Activated CD4-positive, alpha-beta T cell treated with anti-CD3 and anti-CD28 coated beads, Interleukin-2, amount 10 ng/mL, durations not matched to agents 7 days and 5 days (primary cell): ENCODE measurements around the gene LGALS3BP. TPM values are rescaled to one million over a fixed set of nuclear protein-coding genes. Genes with fewer than 3 reads are reported as not detected.
A peak's percentile ranks its signal among the peaks of the same experiment; 100 is the strongest.

Source experiments
- CTCF ChIA-PET: fragments of 350-600 bp; sonication (Branson Sonifier 250); formaldehyde crosslinking; loops from one replicate; lab custom pipeline; 2021; ENCODE audit warnings: antibody characterized with exemption; lab: Charles Lee
- POLR2A ChIA-PET: fragments of 350-600 bp; sonication (Branson Sonifier 250); formaldehyde crosslinking; loops from one replicate; lab custom pipeline; 2021; ENCODE audit warnings: antibody characterized with exemption; lab: Charles Lee
- DNase-seq: peaks from one replicate; pipeline ENCODE4 v3.0.0-alpha.2; 2020
- H3K27ac Mint-ChIP-seq: one replicate; pipeline ENCODE4 v1.8.0; 2021; ENCODE audit warnings: mild to moderate bottlenecking, moderate library complexity, mixed read lengths
- H3K27me3 Mint-ChIP-seq: one replicate; pipeline ENCODE4 v1.8.0; 2021; ENCODE audit warnings: mixed read lengths
- H3K36me3 Mint-ChIP-seq: one replicate; pipeline ENCODE4 v1.8.0; 2021; ENCODE audit warnings: low read depth, mixed read lengths
- H3K4me1 Mint-ChIP-seq: one replicate; pipeline ENCODE4 v1.8.0; 2021; ENCODE audit warnings: mixed read lengths
- H3K4me3 Mint-ChIP-seq: one replicate; pipeline ENCODE4 v1.8.0; 2021; ENCODE audit warnings: mild to moderate bottlenecking, moderate library complexity, mixed read lengths
- H3K9me3 Mint-ChIP-seq: one replicate; pipeline ENCODE4 v1.8.0; 2021; ENCODE audit warnings: mixed read lengths
- total RNA-seq, 2 experiments: library from RNA; stranded (reverse); gene quantifications; one replicate each; pipeline ENCODE4 v1.2.3, GENCODE V29; 2021

LGALS3BP gene
- total RNA-seq, 2 experiments from 2014 or later, result 269 to 284 TPM

- H3K4me3 Mint-ChIP-seq, result peak overlapping the region; percentile 32
- H3K27me3 Mint-ChIP-seq, result peaks cover 26% of the 10 kb centered on the region
- CTCF ChIA-PET, result interaction anchor here (0.6 kb wide), 1 partner anchor 977 kb away, joined by 3 read pairs; no protein-coding TSS in a partner anchor
- no peaks in the 10 kb centered on the region for H3K36me3 Mint-ChIP-seq
- peak overlapping the region; percentile 57 for H3K27ac Mint-ChIP-seq
- peaks cover 17% of the 10 kb centered on the region for H3K4me1 Mint-ChIP-seq
- no peak for DNase-seq
- no peaks in the 10 kb centered on the region for H3K9me3 Mint-ChIP-seq
- POLR2A ChIA-PET, result interaction anchor here (0.5 kb wide), 1 partner anchor 54 kb away, joined by 3 read pairs; no protein-coding TSS in a partner anchor
Measured at GRCh38 chr17:78925662-78926555, 53.8 kb downstream of the LGALS3BP start.

DNA sequence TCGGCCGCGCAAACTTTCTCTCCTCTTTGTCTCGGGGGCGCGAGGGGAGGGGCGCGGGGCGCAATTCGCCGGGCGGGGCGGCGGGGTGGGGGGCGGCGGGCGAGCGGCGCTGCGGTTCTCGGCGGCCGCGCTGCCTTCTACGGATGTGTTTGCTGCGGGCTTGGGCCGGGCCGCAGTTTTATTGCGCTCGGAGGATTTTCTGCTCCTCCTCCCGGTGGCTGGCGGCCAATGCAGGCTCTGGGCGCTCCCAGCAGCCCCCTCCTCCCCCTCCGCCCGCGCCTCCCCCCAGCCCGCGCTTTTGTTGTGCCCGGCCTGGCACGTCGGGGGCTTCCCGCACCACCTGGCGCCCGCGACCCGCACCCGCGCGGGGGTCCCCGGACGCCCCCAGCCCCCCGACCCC lies 54.5 kb downstream of the LGALS3BP start, which contains the start of gene TIMP2:
TIMP2 (minus strand) TSS at position 154 of the 400 bp plus-strand sequence. CDS start 299 bp downstream, outside the sequence.
- ChIA-PET POLR2A (interaction anchor here (0.5 kb wide), 1 partner anchor 55 kb away, joined by 3 read pairs; no protein-coding TSS in a partner anchor), CTCF (no interaction called here)
- peaks cover 17% of the 10 kb centered on the region for H3K4me1 Mint-ChIP-seq
- H3K4me3 Mint-ChIP-seq, result peak within 1 kb of the TSS; percentile 66
- no peaks in the 10 kb centered on the region for H3K9me3 Mint-ChIP-seq
- peaks cover 26% of the 10 kb centered on the region for H3K27me3 Mint-ChIP-seq
- no peaks in the 10 kb centered on the region for H3K36me3 Mint-ChIP-seq
- peak within 1 kb of the TSS; percentile 57 for H3K27ac Mint-ChIP-seq
- peak; percentile 71 for DNase-seq

GRCh38 chr17:78924481-78925151 lies 55.1 kb downstream of the LGALS3BP start:
- Mint-ChIP-seq H3K4me3 (peak overlapping the region; percentile 66), H3K9me3 (no peaks in the 10 kb centered on the region), H3K27me3 (peaks cover 26% of the 10 kb centered on the region), H3K4me1 (peaks cover 17% of the 10 kb centered on the region), H3K27ac (no peak overlapping the region), H3K36me3 (no peaks in the 10 kb centered on the region)
- DNase-seq, result no peak
- CTCF ChIA-PET, result no interaction called here
- POLR2A ChIA-PET, result no interaction called here

GRCh38 chr17:78923660-78924453 lies 55.9 kb downstream of the LGALS3BP start:
- H3K9me3 Mint-ChIP-seq, result no peaks in the 10 kb centered on the region
- ChIA-PET CTCF (interaction anchor here (1.0 kb wide), 1 partner anchor 25 kb away, joined by 3 read pairs; no protein-coding TSS in a partner anchor), POLR2A (no interaction called here)
- DNase-seq, result peak; percentile 69
- no peaks in the 10 kb centered on the region for H3K36me3 Mint-ChIP-seq
- H3K4me3 Mint-ChIP-seq, result peak overlapping the region; percentile 66
- peak overlapping the region; percentile 32 for H3K27ac Mint-ChIP-seq
- peaks cover 24% of the 10 kb centered on the region for H3K27me3 Mint-ChIP-seq
- peaks cover 17% of the 10 kb centered on the region for H3K4me1 Mint-ChIP-seq

DNA sequence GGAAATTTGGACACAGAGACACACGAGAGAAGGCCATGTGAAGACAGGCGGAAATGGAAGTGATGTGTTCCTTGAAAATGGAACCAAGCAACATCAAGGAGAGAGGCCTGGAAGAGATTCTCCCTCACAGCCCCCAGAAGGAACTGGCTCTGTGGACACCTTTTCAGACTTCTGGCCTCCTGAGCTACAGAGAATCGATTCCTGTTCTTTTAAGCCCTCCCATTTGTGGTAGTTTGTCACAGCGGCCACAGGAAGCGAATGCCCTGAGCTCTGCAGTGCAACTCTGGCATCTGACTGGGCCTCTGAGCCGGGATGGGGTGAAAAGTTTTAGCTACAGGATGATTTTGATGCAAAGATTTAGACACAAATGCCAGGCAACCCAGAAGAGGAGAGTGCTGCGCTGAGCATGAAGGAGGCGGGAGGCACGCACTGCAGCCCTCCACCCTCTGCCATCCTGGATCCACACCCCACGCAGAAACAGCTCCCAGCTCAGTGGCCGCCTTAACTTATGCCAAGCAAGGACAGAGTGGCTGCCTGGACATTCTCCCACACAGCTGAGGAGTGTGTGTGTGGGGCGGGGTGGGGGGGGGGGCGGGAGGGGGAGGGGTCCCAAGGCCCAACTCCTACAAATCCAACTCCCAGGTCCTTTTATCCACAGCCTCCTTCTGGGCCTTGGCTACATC lies 56.8 kb downstream of the LGALS3BP start:
- no peaks in the 10 kb centered on the region for H3K36me3 Mint-ChIP-seq
- H3K27ac Mint-ChIP-seq, result peak overlapping the region; percentile 41
- ChIA-PET CTCF (interaction anchor here (0.6 to 1.0 kb wide), 3 partner anchors 20 to 172 kb away, joined by 3 to 6 read pairs (median 3); no protein-coding TSS in a partner anchor), POLR2A (no interaction called here)
- H3K4me1 Mint-ChIP-seq, result peaks cover 17% of the 10 kb centered on the region
- DNase-seq, result no peak
- H3K9me3 Mint-ChIP-seq, result no peaks in the 10 kb centered on the region
- peaks cover 20% of the 10 kb centered on the region for H3K27me3 Mint-ChIP-seq
- peak overlapping the region; percentile 66 for H3K4me3 Mint-ChIP-seq

DNA sequence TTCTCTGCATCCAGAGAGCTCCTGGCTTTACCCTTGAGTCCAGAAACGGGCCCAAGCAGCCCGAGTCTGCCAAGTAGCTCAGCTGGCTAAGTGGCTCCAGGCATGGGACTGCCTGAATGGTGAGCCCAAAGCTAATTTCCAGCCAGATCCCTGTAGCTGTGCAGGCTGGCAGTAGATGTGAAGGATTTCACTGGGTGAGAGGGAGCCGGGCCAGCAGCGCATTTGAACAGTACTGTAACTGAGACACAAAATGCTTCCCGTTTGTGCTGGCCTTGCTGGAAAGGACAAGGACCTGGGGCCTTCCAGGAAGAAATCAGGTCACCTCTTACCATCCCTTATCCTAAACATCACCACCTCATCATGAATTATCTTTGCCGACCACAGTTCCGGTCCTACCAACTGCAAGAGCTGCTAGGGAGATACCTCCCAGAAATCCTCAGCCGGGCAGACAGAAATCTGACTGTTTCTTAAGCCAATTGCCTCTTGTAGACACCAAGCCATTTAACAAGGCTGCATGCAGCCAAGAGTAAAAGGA lies 58.2 kb downstream of the LGALS3BP start:
- no peaks in the 10 kb centered on the region for H3K36me3 Mint-ChIP-seq
- no peak for DNase-seq
- POLR2A ChIA-PET, result no interaction called here
- CTCF ChIA-PET, result interaction anchor here (0.5 to 0.8 kb wide), 2 partner anchors 51 to 210 kb away, joined by 5 to 6 read pairs; no protein-coding TSS in a partner anchor
- peaks cover 19% of the 10 kb centered on the region for H3K4me1 Mint-ChIP-seq
- no peaks in the 10 kb centered on the region for H3K9me3 Mint-ChIP-seq
- H3K4me3 Mint-ChIP-seq, result no peak overlapping the region
- no peak overlapping the region for H3K27ac Mint-ChIP-seq
- peaks cover 9% of the 10 kb centered on the region for H3K27me3 Mint-ChIP-seq

Other genes with a start within 250 kb of the LGALS3BP start
- 100 to 1,000 TPM; 244 to 251 TPM for gene CYTH1, start 197.7 kb downstream of the LGALS3BP start, total RNA-seq
- 10 to 100 TPM; 79.0 to 92.9 TPM for gene USP36, start 139.1 kb downstream of the LGALS3BP start, total RNA-seq
- under 1 TPM in 1 of 2 experiments, not detected in 1; 0.10 TPM for gene CEP295NL, start 76.7 kb downstream of the LGALS3BP start, total RNA-seq
- 1 to 10 TPM; 2.4 to 2.6 TPM for gene TIMP2, start 54.5 kb downstream of the LGALS3BP start, total RNA-seq
- 10 to 100 TPM; 68.1 to 71.5 TPM for gene CANT1, start 29.8 kb upstream of the LGALS3BP start, total RNA-seq
- not detected for gene C1QTNF1, start 44.2 kb upstream of the LGALS3BP start, total RNA-seq
- 10 to 100 TPM; 30.8 to 36.1 TPM for gene ENGASE, start 94.9 kb upstream of the LGALS3BP start, total RNA-seq